ENCODE measurements around the gene HEPN1. TPM values are rescaled to one million over a fixed set of nuclear protein-coding genes. Genes with fewer than 3 reads are reported as not detected.

The HEPN1 gene
- total and polyA plus RNA-seq, 4 donors, result 48.4 to 68.9 TPM; not detected in 2

GRCh38 chr11:124891373-124891861, 27.6 kb upstream of the HEPN1 start:
- H3K27ac ChIP-seq (ENCODE audit: low read depth, low read length), result no peak overlapping the region
- no peaks in the 10 kb centered on the region for H3K36me3 ChIP-seq (ENCODE audit: control insufficient read depth, insufficient read depth, low read length)
- no peak overlapping the region for H3K4me3 ChIP-seq (ENCODE audit: low read depth, low read length)
- DNase-seq (ENCODE audit: low read depth in 4 of 6, low spot score in 6 of 6), result no peak
- no peaks in the 10 kb centered on the region for H3K27me3 ChIP-seq (ENCODE audit: control insufficient read depth, insufficient read depth, low read length)
- WGBS (ENCODE audit: insufficient coverage), result 46% methylated on average over 9 of the region's 12 CpGs
- H3K4me1 ChIP-seq (ENCODE audit: control insufficient read depth, insufficient read depth, low read length), result peaks cover 23% of the 10 kb centered on the region
- H3K9me3 ChIP-seq (ENCODE audit: control insufficient read depth, insufficient read depth, low read length), result no peaks in the 10 kb centered on the region

GRCh38 chr11:124892146-124892545, 26.9 kb upstream of the HEPN1 start:
- Histone ChIP-seq H3K27me3 (ENCODE audit: control insufficient read depth, insufficient read depth, low read length) (no peaks in the 10 kb centered on the region), H3K4me3 (ENCODE audit: low read depth, low read length) (no peak overlapping the region), H3K4me1 (ENCODE audit: control insufficient read depth, insufficient read depth, low read length) (peaks cover 28% of the 10 kb centered on the region), H3K27ac (ENCODE audit: low read depth, low read length) (no peak overlapping the region), H3K9me3 (ENCODE audit: control insufficient read depth, insufficient read depth, low read length) (no peaks in the 10 kb centered on the region), H3K36me3 (ENCODE audit: control insufficient read depth, insufficient read depth, low read length) (no peaks in the 10 kb centered on the region)
- DNase-seq (ENCODE audit: low read depth in 4 of 6, low spot score in 6 of 6), result no peak
- WGBS (ENCODE audit: insufficient coverage), result 90% methylated on average over 2 of the region's 2 CpGs

GRCh38 chr11:124892750-124893454, 26.1 kb upstream of the HEPN1 start:
- WGBS (ENCODE audit: insufficient coverage), result 83% methylated on average over 8 of the region's 9 CpGs

GRCh38 chr11:124893781-124894401, 25.2 kb upstream of the HEPN1 start:
- Histone ChIP-seq H3K27ac (ENCODE audit: low read depth, low read length) (no peak overlapping the region), H3K27me3 (ENCODE audit: control insufficient read depth, insufficient read depth, low read length) (no peaks in the 10 kb centered on the region), H3K9me3 (ENCODE audit: control insufficient read depth, insufficient read depth, low read length) (no peaks in the 10 kb centered on the region), H3K4me1 (ENCODE audit: control insufficient read depth, insufficient read depth, low read length) (peaks cover 44% of the 10 kb centered on the region), H3K36me3 (ENCODE audit: control insufficient read depth, insufficient read depth, low read length) (no peaks in the 10 kb centered on the region), H3K4me3 (ENCODE audit: low read depth, low read length) (no peak overlapping the region)
- DNase-seq (ENCODE audit: low read depth in 4 of 6, low spot score in 6 of 6), result no peak
- 93% methylated on average over 14 of the region's 14 CpGs for whole genome bisulfite sequencing (ENCODE audit: insufficient coverage)

More at GRCh38 chr11:124892750-124893454, 26.1 kb upstream of the HEPN1 start:
- no peaks in the 10 kb centered on the region for H3K9me3 ChIP-seq (ENCODE audit: control insufficient read depth, insufficient read depth, low read length)
- H3K27ac ChIP-seq (ENCODE audit: low read depth, low read length), result no peak overlapping the region
- H3K4me3 ChIP-seq (ENCODE audit: low read depth, low read length), result no peak overlapping the region
- peaks cover 35% of the 10 kb centered on the region for H3K4me1 ChIP-seq (ENCODE audit: control insufficient read depth, insufficient read depth, low read length)
- no peaks in the 10 kb centered on the region for H3K36me3 ChIP-seq (ENCODE audit: control insufficient read depth, insufficient read depth, low read length)
- no peak for DNase-seq (ENCODE audit: low read depth in 4 of 6, low spot score in 6 of 6)
- H3K27me3 ChIP-seq (ENCODE audit: control insufficient read depth, insufficient read depth, low read length), result no peaks in the 10 kb centered on the region

GRCh38 chr11:124894606-124895430, 24.2 kb upstream of the HEPN1 start:
- H3K27me3 ChIP-seq (ENCODE audit: control insufficient read depth, insufficient read depth, low read length), result no peaks in the 10 kb centered on the region
- H3K4me1 ChIP-seq (ENCODE audit: control insufficient read depth, insufficient read depth, low read length), result peaks cover 51% of the 10 kb centered on the region
- no peak for DNase-seq (ENCODE audit: low read depth in 4 of 6, low spot score in 6 of 6)
- H3K9me3 ChIP-seq (ENCODE audit: control insufficient read depth, insufficient read depth, low read length), result no peaks in the 10 kb centered on the region
- H3K36me3 ChIP-seq (ENCODE audit: control insufficient read depth, insufficient read depth, low read length), result no peaks in the 10 kb centered on the region
- H3K4me3 ChIP-seq (ENCODE audit: low read depth, low read length), result no peak overlapping the region
- 86% methylated on average over 3 of the region's 4 CpGs for WGBS (ENCODE audit: insufficient coverage)
- no peak overlapping the region for H3K27ac ChIP-seq (ENCODE audit: low read depth, low read length)

GRCh38 chr11:124895471-124895971, 23.5 kb upstream of the HEPN1 start:
- peak overlapping the region; percentile 14 for H3K4me3 ChIP-seq (ENCODE audit: low read depth, low read length)

GRCh38 chr11:124896071-124896750, 22.8 kb upstream of the HEPN1 start:
- no peaks in the 10 kb centered on the region for H3K9me3 ChIP-seq (ENCODE audit: control insufficient read depth, insufficient read depth, low read length)
- H3K36me3 ChIP-seq (ENCODE audit: control insufficient read depth, insufficient read depth, low read length), result no peaks in the 10 kb centered on the region
- H3K4me1 ChIP-seq (ENCODE audit: control insufficient read depth, insufficient read depth, low read length), result peaks cover 48% of the 10 kb centered on the region
- H3K4me3 ChIP-seq (ENCODE audit: low read depth, low read length), result peak overlapping the region; percentile 14
- DNase-seq (ENCODE audit: low read depth in 4 of 6, low spot score in 6 of 6), result no peak
- H3K27me3 ChIP-seq (ENCODE audit: control insufficient read depth, insufficient read depth, low read length), result no peaks in the 10 kb centered on the region
- no peak overlapping the region for H3K27ac ChIP-seq (ENCODE audit: low read depth, low read length)
- 83% methylated on average over 7 of the region's 16 CpGs for WGBS (ENCODE audit: insufficient coverage)

More at GRCh38 chr11:124895471-124895971, 23.5 kb upstream of the HEPN1 start:
- H3K36me3 ChIP-seq (ENCODE audit: control insufficient read depth, insufficient read depth, low read length), result no peaks in the 10 kb centered on the region
- WGBS (ENCODE audit: insufficient coverage), result 85% methylated on average over 20 of the region's 20 CpGs
- peaks cover 55% of the 10 kb centered on the region for H3K4me1 ChIP-seq (ENCODE audit: control insufficient read depth, insufficient read depth, low read length)
- H3K9me3 ChIP-seq (ENCODE audit: control insufficient read depth, insufficient read depth, low read length), result no peaks in the 10 kb centered on the region
- no peak overlapping the region for H3K27ac ChIP-seq (ENCODE audit: low read depth, low read length)
- H3K27me3 ChIP-seq (ENCODE audit: control insufficient read depth, insufficient read depth, low read length), result no peaks in the 10 kb centered on the region
- no peak for DNase-seq (ENCODE audit: low read depth in 4 of 6, low spot score in 6 of 6)

- no peak overlapping the region for H3K27ac ChIP-seq (ENCODE audit: low read depth, low read length)
- peaks cover 43% of the 10 kb centered on the region for H3K4me1 ChIP-seq (ENCODE audit: control insufficient read depth, insufficient read depth, low read length)
- H3K27me3 ChIP-seq (ENCODE audit: control insufficient read depth, insufficient read depth, low read length), result no peaks in the 10 kb centered on the region
- no peaks in the 10 kb centered on the region for H3K36me3 ChIP-seq (ENCODE audit: control insufficient read depth, insufficient read depth, low read length)
- WGBS (ENCODE audit: insufficient coverage), result 82% methylated on average over 9 of the region's 9 CpGs
- H3K9me3 ChIP-seq (ENCODE audit: control insufficient read depth, insufficient read depth, low read length), result no peaks in the 10 kb centered on the region
- DNase-seq (ENCODE audit: low read depth in 4 of 6, low spot score in 6 of 6), result no peak
- H3K4me3 ChIP-seq (ENCODE audit: low read depth, low read length), result peak overlapping the region; percentile 6
These were observed 22.1 kb upstream of the HEPN1 start for GRCh38 chr11:124896821-124897391.

Data from spinal cord (tissue), 10 donors.